A204.1 (cell line): ENCODE measurements around the gene MAPRE3.

Experiments used
- FAIRE-seq: peaks from 2 replicates; lab custom pipeline; 2012; peaks lifted over from hg19 to GRCh38; lab: Jason Lieb, UNC

MAPRE3 gene

DNA sequence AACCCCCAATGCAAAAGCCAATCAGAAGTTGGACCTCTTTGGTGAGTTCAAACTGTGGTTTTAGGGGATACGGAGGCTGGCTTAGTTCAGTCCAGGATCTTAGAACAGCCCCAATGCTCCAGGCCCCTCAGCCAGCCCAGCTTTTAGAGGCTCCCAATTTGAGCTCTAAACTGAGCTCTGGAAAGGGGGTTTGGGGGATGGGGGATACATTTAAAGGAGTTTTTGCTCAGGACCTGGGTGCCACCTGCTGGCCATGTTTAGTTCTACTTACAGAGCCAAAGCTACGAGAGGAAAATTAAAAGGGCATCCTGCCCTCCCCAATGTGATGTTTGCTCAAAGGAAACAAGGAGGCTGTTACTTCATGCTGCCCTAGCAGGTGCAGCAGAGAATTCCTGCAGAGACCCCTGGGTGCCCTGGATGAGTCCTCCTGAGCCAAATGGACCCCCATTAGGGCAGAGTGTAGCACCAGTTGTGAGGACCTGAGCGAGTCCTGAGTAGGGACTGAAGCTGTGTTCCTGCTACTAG lies 46.4 kb downstream of the MAPRE3 start:
- no peak for FAIRE-seq

DNA sequence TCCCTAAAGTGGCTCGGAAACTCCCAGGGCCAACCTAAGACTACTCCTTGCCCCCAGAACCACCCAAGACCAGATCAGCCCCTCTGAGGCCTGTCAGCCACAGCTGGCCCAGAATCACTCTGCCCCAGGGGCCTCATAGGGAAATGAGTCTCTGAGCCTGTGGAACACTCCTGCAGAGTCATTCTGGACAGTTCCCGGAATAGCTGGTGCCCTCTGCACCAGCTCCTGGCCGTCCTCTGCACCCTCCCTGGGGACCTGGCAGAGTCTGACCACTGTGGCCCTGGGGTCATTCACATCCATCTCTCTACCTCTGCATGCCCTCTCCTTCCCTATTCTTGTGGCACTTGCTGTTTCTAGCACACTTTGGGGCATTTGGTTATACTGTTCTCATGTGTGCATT lies 47.7 kb downstream of the MAPRE3 start:
- FAIRE-seq = no peak

DNA sequence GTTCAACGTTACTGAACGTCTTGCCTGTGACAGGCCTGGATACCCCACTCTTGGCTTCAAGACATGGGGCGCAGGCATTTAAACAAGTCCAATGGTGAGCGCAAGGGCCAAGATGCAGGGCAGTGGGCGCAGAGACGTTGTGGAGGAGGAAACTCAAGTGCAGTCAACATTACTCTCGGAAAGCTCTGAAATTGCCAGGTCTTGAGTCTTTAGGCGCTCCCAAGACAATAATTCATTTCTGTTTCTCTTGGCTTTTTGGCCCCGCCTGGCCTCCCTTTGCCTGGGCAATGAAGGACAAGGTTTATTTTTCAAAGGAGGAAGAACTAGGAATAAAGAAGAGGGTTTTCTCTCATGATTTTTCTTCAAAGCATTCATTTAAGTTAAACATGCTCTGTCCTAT lies 49.0 kb downstream of the MAPRE3 start:
- FAIRE-seq = no peak

DNA sequence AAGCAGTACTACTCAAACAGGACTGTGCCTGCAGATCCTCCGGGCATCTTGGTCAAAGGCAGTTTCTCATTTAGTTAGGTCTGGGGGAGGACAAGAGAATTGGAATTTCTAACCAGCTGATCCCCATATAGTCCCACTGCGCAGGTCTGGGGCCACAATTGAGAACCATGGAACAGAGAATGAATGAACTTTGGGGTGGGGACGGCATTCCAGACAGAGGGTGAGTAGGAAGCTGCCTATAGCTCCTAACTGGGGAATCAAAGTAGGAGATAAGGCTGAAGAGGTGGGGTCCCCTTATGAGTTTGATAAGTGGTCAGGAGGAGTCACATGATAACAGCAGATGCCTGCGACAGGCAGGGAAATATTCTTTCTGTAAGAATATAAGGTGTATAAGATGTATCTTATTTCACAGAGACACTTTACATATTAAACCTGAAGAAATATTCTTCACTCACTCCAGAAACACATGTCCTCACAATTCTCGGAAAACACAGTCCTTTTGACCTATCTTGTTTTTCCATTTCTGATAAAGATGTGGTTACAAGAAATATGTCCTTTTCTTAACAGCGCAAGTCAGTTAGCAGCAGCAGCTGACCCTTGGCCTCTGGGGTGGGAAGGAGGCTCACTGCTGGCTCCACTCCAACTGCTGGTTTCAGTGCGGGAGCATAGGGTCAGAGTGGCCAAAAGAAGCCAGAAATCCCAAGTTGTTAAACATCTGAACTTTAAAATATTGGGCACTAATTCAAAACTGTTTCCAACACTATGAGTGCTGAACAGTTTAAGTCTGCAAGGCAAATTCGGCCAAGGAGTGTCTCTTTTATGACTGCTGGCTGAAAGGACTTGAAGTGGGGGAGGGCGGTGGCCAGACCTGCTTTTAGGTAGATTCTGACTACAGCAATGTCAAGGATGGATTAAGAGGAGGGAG lies 49.8 kb downstream of the MAPRE3 start:
- FAIRE-seq = no peak

DNA sequence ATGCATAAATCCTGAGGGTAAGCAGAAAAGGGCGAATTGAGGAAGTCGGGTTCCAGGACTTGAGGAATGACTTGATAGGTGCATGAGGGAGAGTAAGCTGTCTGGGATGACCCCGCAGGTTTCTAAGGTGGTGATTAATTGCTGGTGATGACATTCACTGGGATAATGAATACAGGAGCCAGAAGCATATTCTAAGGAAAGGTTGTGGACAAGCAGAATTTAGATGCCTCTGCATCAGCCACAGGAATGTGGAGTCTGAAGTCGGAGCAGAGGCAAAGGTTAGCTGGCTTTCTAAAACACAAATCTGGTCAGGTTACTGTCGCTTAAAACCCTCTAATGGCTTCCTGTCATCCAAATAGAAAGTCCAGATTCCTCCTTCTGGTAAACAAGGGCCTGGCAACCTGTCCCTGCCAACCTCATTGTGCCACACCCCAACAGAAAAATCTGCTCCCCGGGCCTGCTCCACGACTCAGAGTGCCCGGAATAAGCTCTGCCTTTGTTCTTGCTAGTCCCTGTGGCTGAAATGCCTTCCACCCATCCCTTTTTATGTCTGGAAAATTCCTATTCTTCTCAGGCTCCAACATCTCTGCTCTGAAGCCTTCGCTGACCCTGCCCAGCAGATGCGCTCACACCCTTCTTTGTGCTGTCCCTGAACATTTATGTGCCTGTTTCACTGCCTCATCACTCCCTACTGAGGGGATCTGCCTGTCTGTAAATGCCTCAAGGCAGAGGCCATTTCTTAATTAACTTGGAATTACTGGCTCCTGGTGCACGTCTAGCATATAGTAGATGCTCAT lies 51.0 kb downstream of the MAPRE3 start:
- FAIRE-seq = no peak

DNA sequence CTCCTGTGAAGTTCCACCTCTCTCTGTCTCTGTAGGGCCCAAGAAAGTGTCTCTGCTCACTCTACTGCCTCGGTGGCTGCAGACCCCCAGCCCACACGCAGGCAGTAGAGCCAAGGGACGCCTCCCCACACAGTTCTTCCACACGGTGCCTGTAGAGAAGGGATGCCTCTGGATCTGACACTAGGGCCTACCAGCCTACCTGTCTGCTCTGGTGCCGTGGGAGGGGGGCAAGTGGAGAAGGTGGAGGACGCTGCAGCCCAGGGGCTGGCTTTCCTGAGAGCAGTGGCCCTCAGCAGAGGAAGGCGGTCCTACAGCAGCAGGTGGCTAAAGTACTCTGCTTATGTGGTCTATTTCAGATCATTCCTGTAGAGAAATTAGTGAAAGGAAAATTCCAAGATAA lies 53.3 kb downstream of the MAPRE3 start:
- no peak for FAIRE-seq

DNA sequence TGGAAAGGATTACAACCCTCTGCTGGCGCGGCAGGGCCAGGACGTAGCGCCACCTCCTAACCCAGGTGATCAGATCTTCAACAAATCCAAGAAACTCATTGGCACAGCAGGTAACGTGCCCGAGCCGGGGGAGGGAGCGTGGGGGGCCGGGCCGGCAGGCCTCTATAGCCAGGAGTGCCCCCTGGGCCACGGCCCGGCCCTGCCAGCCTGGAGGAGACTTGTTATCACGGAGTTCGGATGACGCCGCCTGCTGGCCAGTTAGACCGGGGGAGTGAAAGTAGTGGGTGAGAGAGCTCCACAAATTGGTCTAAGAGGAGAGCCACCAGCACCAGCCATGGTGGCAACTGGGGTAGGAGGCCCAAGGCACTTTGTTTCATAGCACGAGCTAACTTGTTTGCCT lies 53.8 kb downstream of the MAPRE3 start:
- FAIRE-seq = no peak

DNA sequence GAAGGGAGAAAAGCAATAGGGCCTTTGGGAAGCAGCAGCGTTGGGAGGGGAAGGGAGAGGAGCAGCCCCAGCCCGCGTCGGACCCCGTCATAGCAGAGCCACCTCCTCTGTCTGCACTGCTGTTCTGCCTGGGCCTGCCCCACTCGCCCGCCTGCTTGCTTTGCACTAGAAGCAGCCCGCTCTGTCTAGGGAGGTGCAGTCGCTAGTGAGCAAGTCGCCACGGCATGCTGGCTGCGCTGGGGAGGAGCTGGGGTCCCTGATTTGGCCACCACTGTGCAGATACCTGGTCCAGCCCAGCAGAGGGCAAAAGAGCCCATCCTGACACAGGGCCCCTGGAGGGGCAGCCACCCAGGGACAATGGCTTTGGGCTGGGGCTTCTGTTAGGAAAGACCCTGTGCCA lies 54.4 kb downstream of the MAPRE3 start:
- no peak for FAIRE-seq

DNA sequence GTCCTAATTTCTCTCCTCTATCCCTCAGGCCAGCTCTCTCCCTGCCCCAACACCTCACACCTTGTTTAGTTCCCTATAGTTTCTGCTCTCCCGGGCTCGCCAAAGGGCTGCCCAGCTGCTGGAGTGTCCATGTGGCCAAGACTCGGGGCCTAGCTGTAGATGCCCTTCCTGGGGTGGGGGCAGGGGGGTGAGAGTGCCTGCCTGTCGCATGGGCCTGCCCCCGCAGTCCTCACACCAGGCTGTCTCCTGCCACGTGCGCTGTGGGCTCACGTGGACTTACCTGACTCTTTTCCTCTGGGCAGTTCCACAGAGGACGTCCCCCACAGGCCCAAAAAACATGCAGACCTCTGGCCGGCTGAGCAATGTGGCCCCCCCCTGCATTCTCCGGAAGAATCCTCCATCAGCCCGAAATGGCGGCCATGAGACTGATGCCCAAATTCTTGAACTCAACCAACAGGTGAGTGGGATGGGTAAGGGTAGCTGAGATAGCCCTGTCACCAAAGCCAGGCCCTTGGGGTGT lies 54.9 kb downstream of the MAPRE3 start:
- FAIRE-seq = no peak

DNA sequence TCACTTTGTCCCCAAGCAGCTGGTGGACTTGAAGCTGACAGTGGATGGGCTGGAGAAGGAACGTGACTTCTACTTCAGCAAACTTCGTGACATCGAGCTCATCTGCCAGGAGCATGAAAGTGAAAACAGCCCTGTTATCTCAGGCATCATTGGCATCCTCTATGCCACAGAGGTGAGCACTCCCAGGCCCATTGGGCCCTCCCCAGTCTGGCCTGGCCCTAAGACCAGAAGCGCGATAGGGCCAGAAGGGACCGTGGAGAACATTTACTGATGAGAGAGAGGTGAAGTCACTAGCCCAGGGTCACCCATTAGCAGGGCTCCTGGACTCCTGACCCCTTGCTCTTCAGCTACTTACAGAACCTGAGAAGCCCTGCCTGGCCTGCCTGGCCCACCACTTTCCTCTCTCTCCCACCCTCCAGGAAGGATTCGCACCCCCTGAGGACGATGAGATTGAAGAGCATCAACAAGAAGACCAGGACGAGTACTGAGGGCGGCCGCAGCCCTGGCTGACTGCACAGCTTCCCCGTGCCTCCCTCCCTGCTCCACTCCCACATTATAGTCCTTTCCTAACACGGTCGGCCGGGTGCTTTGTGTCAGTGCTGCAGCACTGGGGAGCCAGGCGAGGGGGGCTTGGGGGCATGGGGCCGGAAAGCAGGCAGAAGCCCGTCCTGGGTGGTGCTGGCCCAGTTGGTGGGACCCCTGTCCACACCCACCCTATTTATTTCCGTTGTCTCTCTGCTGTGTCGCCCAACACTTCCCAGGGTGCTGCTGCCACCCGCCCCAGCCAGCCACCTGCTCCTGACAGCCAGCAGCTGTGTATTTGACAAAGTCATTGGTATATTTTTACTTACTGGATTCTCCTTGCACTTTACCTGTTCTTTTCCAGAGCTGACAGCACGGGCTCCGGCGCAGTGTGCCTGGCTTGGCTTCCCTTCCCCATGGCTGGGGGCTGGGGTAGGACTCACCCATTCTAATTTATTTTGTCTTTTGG lies 55.7 kb downstream of the MAPRE3 start:
- no peak for FAIRE-seq

DNA sequence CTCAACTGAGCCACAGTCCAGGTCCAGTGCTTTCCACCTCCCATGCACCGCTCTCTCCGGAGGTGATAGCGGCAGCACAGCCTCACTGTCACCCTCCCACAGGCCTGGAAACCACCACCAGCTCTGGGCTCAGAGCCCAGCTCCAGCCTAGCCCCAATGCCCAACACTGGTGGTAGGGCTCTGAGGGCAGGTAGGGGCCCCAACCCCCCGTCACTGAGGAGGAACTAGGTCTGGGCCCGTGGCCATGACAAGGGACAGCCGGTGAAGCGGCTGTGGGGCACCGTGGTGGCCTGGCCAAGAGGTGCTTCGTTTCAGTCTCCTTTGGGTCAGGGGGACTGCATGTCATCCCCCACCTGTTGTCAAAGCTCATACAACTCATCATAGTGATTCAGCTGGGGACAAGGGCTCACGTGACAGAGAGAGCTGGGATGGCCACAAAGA lies 56.8 kb downstream of the MAPRE3 start:
- FAIRE-seq = no peak

DNA sequence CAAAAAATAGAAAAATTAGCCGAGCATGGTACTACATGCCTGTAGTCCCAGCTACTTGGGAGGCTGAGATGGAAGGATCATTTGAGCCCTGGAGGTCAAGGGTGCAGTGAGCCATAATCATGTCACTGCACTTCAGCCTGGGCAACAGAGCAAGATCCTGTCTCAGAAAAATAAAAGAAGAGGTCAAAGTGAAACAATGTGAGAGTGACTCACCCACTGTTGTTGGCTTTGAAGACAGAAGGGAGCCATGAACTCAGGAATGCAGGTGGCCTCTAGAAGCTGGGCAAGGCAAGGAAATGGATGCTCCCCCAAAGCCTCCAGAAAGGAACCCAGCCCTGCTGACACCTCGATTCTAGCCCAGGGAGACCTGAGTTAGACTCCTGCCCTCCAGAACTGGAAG lies 58.6 kb downstream of the MAPRE3 start:
- FAIRE-seq = no peak

DNA sequence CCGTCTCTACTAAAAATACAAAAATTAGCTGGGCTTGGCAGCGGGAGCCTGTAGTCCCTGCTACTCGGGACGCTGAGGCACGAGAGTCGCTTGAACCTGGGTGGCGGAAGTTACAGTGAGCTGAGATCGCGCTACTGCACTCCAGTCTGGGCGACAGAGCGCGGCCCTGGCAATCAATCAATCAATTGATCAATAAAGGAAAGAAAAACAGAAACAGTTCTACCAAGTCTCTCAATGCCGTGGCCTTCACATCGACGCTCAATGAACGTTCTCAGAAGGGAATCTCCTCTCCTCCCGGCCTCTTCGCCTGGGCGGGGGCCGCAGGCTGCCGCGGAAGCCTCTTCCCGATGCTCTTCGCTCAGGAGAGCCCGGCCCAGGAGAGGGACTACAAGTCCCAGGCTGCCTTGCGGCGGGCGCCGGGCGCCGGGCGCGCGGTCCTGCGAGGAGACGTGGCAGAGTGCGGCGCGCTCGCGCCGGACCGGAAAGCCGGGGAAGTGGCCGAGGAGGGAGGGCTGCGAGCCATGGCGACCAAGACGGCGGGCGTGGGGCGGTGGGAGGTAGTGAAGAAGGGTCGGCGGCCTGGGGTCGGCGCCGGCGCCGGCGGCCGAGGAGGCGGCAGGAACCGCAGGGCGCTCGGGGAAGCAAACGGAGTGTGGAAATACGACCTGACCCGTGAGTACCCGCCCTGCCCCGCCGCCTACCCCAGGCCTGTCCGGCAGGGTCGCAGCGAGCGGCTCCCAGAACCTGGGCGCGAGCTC lies 62.2 kb downstream of the MAPRE3 start, which contains the start of gene TMEM214:
TSS of gene TMEM214 (plus strand) at position 471 of the 758 bp plus-strand sequence. CDS start at position 522, 51 bp downstream.
- FAIRE-seq = no peak

DNA sequence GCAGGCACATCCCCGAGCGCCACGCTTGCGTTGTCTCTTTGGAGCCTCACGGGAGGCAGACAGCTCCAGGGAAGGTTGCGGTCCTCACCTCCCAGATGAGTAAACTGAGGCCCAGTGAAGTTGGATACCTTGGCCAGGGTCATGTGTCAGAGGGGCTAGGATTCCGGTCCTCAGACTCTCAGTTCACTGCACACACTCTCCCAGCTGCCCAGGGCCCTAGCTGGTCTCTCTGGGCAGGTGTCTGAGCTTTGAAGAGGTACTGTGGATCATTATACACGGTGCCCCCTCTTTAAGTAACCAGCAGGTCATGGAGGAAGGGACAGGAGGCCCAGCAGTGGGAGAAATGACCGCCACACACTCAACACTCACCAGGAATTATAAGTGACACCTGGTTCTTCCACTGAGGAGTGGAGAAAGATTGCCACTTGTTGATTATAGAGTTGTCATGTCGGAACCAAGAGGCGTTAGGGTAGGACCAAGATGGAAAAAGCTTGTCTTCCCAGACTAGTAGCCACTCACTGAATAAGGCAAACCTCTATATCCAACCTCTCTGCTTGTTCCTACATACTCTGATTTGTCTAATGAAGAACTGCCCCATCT lies 62.9 kb downstream of the MAPRE3 start:
- no peak for FAIRE-seq

DNA sequence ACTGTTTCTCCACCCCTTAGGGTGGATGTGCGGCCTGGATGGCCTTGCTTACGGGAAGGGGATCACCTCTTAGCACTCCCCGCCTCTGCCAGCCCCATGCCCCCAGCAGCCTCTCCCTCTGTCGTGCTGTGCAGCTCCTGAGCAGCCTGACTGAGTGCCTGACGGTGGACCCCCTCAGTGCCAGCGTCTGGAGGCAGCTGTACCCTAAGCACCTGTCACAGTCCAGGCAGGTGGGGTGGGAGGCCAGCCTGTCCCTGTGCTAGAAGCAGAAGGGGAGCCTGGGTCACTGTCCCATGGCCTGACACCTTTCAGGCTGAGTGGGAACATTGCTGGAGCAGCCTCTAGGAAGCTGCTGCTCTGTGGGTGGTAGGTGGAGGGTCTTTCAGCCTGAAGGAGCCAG lies 67.6 kb downstream of the MAPRE3 start:
- FAIRE-seq = no peak

DNA sequence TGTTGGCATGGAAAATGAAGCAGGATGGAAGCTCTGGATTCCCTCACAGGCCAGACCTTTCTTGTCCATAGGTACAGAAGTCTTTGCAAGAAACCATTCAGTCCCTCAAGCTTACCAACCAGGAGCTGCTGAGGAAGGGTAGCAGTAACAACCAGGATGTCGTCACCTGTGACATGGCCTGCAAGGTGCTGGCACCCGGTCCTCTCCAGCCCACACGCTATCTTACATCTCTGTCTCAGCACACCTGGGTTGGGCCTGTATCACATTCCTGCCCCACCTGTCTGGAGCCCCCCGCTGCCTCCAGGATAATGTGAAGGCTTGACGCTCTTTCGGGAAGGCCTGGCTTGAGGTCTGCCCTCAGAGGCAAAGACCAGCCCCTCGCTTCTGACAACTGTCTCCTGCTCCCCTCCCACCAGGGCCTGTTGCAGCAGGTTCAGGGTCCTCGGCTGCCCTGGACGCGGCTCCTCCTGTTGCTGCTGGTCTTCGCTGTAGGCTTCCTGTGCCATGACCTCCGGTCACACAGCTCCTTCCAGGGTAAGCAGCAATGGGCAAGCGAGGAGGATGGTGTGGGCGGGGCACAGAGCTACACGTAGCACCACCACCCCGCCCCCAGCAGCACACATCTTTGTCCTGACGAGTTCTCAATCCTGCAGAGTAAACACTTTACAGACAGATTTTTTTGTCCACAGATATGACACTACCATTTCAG lies 68.3 kb downstream of the MAPRE3 start:
- no peak for FAIRE-seq

DNA sequence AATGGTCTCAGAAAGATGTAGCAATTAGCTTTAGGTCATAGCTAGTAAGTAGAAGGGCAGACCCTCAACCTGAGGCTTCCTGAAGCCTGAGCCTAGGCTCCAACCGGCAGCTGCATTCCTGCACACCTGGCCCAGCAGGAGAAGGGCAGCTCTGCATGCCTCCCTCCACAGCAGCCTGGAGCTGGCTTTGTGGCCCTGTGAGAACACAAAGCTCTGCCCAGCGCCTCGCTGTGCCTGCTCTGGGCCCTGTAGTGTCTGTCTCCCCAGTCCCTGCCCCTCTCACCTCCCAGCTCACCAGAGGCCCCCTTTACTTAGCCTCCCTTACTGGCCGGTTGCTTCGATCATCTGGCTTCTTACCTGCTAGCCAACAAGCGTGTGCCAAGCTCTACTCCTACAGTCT lies 69.0 kb downstream of the MAPRE3 start:
- no peak for FAIRE-seq

DNA sequence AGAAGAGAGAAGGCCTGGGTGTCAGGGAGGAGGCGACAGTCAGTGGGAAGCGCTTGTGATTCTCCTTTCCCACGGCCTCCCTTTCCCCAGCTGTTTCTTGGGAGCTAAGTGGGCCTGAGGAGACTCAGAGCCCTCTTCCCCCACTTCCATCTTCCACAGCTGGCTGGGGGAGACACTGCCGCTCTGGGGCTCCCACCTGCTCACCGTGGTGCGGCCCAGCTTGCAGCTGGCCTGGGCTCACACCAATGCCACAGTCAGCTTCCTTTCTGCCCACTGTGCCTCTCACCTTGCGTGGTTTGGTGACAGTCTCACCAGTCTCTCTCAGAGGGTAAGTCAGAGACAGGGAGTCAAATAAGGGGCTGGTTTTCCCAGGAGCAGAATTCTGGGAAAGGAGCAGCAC lies 69.4 kb downstream of the MAPRE3 start:
- FAIRE-seq = no peak

DNA sequence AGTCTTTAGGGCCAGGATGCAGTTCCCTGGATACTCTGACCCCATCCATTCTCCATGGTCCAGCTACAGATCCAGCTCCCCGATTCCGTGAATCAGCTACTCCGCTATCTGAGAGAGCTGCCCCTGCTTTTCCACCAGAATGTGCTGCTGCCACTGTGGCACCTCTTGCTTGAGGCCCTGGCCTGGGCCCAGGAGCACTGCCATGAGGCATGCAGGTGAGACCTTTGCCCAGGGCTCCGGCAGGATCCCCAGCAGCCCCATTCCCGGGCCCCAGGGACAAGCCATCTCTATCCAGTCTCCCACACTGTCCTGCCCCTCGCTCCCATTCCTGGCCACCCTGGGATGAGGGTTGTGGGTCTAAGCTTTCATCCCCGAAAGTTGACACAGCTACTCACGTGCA lies 69.8 kb downstream of the MAPRE3 start:
- no peak for FAIRE-seq

DNA sequence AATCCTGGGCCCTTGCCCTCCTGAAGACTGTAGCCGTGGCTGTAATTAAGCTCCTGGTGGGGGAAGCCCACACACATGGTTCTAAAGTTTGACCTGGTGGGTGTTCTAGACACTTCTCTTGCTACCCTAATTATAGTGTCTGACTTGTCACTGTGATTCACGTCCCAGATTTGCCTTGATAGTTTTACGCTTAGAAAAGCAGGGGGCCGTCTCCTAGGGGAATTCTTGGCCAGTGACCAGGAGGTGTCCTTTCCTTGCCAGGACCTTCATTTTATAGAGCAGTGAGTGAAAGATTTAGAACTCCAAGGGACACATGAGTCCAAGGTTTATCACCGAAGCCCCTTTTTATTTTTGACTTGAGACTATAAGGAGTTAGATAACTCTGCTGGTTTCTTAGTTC lies 71.3 kb downstream of the MAPRE3 start:
- FAIRE-seq = no peak
